Measurements from ENCODE around the gene OR2C1. TPM values are rescaled to one million over a fixed set of nuclear protein-coding genes. Genes with fewer than 3 reads are reported as not detected.

The OR2C1 gene
- polyA plus RNA-seq, 2 of the 4 experiments (the other 2 are of a cell fraction): not detected

DNA sequence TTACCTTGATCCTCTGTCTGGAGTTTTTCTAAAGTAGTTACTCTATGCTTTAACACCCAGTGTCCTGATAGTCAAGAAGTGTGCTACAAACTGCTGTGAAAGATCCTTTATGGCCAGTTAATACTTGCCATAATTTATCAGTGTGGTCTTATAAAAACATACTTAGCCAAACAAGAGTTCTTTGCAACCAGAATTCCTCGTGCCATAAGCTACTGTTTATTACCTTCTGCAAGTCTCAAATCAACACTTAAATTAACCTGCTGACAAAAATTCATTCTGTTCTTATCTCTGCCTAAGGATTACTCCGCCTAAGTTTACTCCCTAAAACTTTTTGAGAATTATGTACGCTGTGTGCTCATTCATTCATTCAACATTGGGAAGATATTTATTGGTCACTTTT lies 27.6 kb upstream of the OR2C1 start:
- no peak overlapping the region for H3K4me3 ChIP-seq
- ChIA-PET CTCF (interaction anchor here (0.9 kb wide), 1 partner anchor 23 kb away, joined by 3 read pairs; no protein-coding TSS in a partner anchor), POLR2A (no interaction called here)
- FAIRE-seq: no peak
- no peaks in the 10 kb centered on the region for H3K4me1 ChIP-seq
- DNase-seq (ENCODE audit: low read depth in 1 of 2, low spot score in 1 of 2): no peak
- H3K27ac ChIP-seq: no peak overlapping the region
- H3K9me3 ChIP-seq: peaks cover 57% of the 10 kb centered on the region
- TF ChIP-seq GATA3 (IDR thresholded peaks at IDR 0.05; ENCODE audit: borderline replicate concordance): no peak
- no peak for TF ChIP-seq BHLHE40 (IDR thresholded peaks at IDR 0.05; ENCODE audit: low read depth, low read length)
- TF ChIP-seq PHF8 (IDR thresholded peaks at IDR 0.05; ENCODE audit: borderline replicate concordance, low read depth): no peak
- TF ChIP-seq HEYL (CRISPR knock-in tag; IDR thresholded peaks at IDR 0.05): no peak
- TF ChIP-seq TP53 (CRISPR knock-in tag; IDR thresholded peaks at IDR 0.05): no peak
- TF ChIP-seq ZNF302 (CRISPR knock-in tag; IDR thresholded peaks at IDR 0.05): no peak
- TF ChIP-seq NR3C1 (IDR thresholded peaks at IDR 0.05): no peak
- TF ChIP-seq BCL3 (IDR thresholded peaks at IDR 0.05): no peak
- no peak for TF ChIP-seq HOXB5 (CRISPR knock-in tag; IDR thresholded peaks at IDR 0.05)
- no peak for TF ChIP-seq REST (IDR thresholded peaks at IDR 0.05)
- no peak for TF ChIP-seq KDM5A (IDR thresholded peaks at IDR 0.05)
- no peak for ATAC-seq
- 7% methylated on average over 3 of the region's 3 CpGs for WGBS (ENCODE audit: missing lambda C conversion rate)
- no peak overlapping the region for H3K4me2 ChIP-seq

DNA sequence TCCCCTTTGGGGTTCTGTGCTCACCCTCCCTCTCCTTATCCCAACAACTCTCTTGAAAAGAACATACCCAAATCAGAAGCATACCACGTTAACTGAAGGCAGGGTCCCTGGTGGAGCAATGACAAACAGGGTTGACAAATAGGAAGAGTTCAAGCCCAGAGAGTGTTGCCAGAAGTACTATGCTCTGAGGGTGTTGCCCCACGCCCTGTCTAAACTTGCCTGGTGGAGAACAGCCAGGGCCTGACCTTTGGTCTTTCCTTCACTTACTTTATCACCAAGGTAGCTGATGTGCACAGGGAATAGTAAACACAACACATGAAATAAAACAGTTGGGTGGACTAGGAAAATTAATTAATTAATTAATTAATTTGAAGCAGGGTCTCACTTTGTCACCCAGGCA lies 27.0 kb upstream of the OR2C1 start:
- Histone ChIP-seq H3K4me1 (no peaks in the 10 kb centered on the region), H3K4me2 (no peak overlapping the region), H3K4me3 (no peak overlapping the region), H3K9me3 (peaks cover 55% of the 10 kb centered on the region), H3K27ac (no peak overlapping the region)
- no peak for FAIRE-seq
- CTCF ChIA-PET: interaction anchor here (0.9 kb wide), 1 partner anchor 23 kb away, joined by 3 read pairs; no protein-coding TSS in a partner anchor
- DNase-seq (ENCODE audit: low read depth in 1 of 2, low spot score in 1 of 2): no peak
- TF ChIP-seq FOXS1 (CRISPR knock-in tag; IDR thresholded peaks at IDR 0.05): no peak
- no peak for TF ChIP-seq MAZ (IDR thresholded peaks at IDR 0.05; ENCODE audit: borderline replicate concordance, low read depth, low read length)
- TF ChIP-seq TFCP2L1 (CRISPR knock-in tag; IDR thresholded peaks at IDR 0.05): no peak
- TF ChIP-seq FOSB (CRISPR knock-in tag; IDR thresholded peaks at IDR 0.05): no peak
- TF ChIP-seq FOSL2 (IDR thresholded peaks at IDR 0.05): no peak
- TF ChIP-seq FOSL2 (CRISPR knock-in tag; IDR thresholded peaks at IDR 0.05): no peak
- TF ChIP-seq NR3C1 (IDR thresholded peaks at IDR 0.05): no peak
- TF ChIP-seq NPAS2 (CRISPR knock-in tag; IDR thresholded peaks at IDR 0.05; ENCODE audit: borderline replicate concordance): no peak
- TF ChIP-seq JUNB (IDR thresholded peaks at IDR 0.05): no peak
- TF ChIP-seq, protein P1, sequence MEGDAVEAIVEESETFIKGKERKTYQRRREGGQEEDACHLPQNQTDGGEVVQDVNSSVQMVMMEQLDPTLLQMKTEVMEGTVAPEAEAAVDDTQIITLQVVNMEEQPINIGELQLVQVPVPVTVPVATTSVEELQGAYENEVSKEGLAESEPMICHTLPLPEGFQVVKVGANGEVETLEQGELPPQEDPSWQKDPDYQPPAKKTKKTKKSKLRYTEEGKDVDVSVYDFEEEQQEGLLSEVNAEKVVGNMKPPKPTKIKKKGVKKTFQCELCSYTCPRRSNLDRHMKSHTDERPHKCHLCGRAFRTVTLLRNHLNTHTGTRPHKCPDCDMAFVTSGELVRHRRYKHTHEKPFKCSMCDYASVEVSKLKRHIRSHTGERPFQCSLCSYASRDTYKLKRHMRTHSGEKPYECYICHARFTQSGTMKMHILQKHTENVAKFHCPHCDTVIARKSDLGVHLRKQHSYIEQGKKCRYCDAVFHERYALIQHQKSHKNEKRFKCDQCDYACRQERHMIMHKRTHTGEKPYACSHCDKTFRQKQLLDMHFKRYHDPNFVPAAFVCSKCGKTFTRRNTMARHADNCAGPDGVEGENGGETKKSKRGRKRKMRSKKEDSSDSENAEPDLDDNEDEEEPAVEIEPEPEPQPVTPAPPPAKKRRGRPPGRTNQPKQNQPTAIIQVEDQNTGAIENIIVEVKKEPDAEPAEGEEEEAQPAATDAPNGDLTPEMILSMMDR (IDR thresholded peaks at IDR 0.05): no peak
- TF ChIP-seq EHMT2 (IDR thresholded peaks at IDR 0.05; ENCODE audit: low read depth): no peak
- no peak for TF ChIP-seq RARB (CRISPR knock-in tag; IDR thresholded peaks at IDR 0.05)
- TF ChIP-seq ZSCAN20 (CRISPR knock-in tag; IDR thresholded peaks at IDR 0.05): no peak
- no peak for TF ChIP-seq MAFK (IDR thresholded peaks at IDR 0.05; ENCODE audit: partially characterized antibody)
- TF ChIP-seq SREBF2 (IDR thresholded peaks at IDR 0.05): no peak
- TF ChIP-seq NFE2L2 (conservative IDR thresholded peaks at IDR 0.05; ENCODE audit: low read length): no peak
- POLR2A ChIA-PET: no interaction called here
- WGBS (ENCODE audit: missing lambda C conversion rate): 7% methylated on average over 2 of the region's 2 CpGs
- ATAC-seq: no peak

Data from A549 (cell line).